Thyroid gland (tissue), 4 donors: ENCODE data around the gene TELO2. TPM values are rescaled to one million over a fixed set of nuclear protein-coding genes. Genes with fewer than 3 reads are reported as not detected.

Experiments
- DNase-seq, 2 donors: peaks; one replicate each; pipeline ENCODE4 v3.0.0-alpha.2; 2019
- H3K27ac ChIP-seq, 3 donors: fragments of 200-600 bp; sonication (generic); 1 replicate in 2 of 3; 2 replicates in 1 of 3; pipeline ENCODE4 v1.5.1; 2016 to 2019; ENCODE audit warnings: mild to moderate bottlenecking in 1 of 3, moderate library complexity in 1 of 3
- H3K27me3 ChIP-seq: fragments of 200-600 bp; sonication (generic); one replicate; pipeline ENCODE4 v1.5.1; 2019
- H3K36me3 ChIP-seq, 2 donors: fragments of 200-600 bp; sonication (generic); one replicate each; pipeline ENCODE4 v1.5.1; 2016 to 2019
- H3K4me1 ChIP-seq, 2 donors: fragments of 200-600 bp; sonication (generic); one replicate each; pipeline ENCODE4 v1.5.1; 2017 to 2019
- H3K4me3 ChIP-seq, 3 donors: fragments of 200-600 bp; sonication (generic); replicated peaks in 1 of 3; 1 replicate in 2 of 3; 2 replicates in 1 of 3; pipeline ENCODE4 v1.5.1; 2016; ENCODE audit warnings: mild to moderate bottlenecking in 1 of 3
- H3K9me3 ChIP-seq: fragments of 200-600 bp; sonication (generic); one replicate; pipeline ENCODE4 v1.5.1; 2017
- CTCF ChIP-seq, 6 experiments: fragments of 200-600 bp in 3 of 6; fragments of 450-650 bp in 3 of 6; sonication (generic) in 3 of 6; IDR thresholded peaks; one replicate each; pipeline ENCODE4 v1.5.1; 2016 to 2019; ENCODE audit warnings: antibody characterized with exemption in 6 of 6, mild to moderate bottlenecking in 2 of 6, inconsistent platforms in 1 of 6, moderate library complexity in 1 of 6
- POLR2A ChIP-seq, 2 donors: fragments of 450-650 bp; IDR thresholded peaks; one replicate each; pipeline ENCODE4 v1.6.1; 2017; ENCODE audit warnings: antibody characterized with exemption in 2 of 2, mild to moderate bottlenecking in 2 of 2, moderate library complexity in 1 of 2
- WGBS, 2 donors: methylation state at CpG; one replicate each; pipeline ENCODE4 v1.1.5; 2017; 5-methylcytosine and 5-hydroxymethylcytosine counted together
- intact Hi-C: fragments of 100-400 bp; cut with DNase I; formaldehyde crosslinking; loops from one replicate; pipeline ENCODE4 v1.15.1; 2023
- total RNA-seq, 4 donors: library from RNA; depleted of rRNA; stranded (reverse); fragments of >200 nt; gene quantifications; one replicate each; pipeline ENCODE4 v1.2.3, GENCODE V29; 2016

TELO2 gene
- total RNA-seq, 4 donors from 2014 or later, result 12.5 to 19.4 (median 12.8) TPM

- DNase-seq, result no peak
- Histone ChIP-seq H3K4me1 (peaks cover 3 to 31% of the 10 kb centered on the region in 2 donors), H3K4me3 (no peak overlapping the region), H3K36me3 (peaks cover 46 to 54% of the 10 kb centered on the region in 2 donors), H3K27me3 (no peaks in the 10 kb centered on the region), H3K9me3 (no peaks in the 10 kb centered on the region), H3K27ac (no peak overlapping the region)
- no peak for TF ChIP-seq POLR2A (IDR thresholded peaks at IDR 0.05)
- no peak for TF ChIP-seq CTCF (IDR thresholded peaks at IDR 0.05)
- intact Hi-C loops, result no loop called here
- 81 to 82% methylated on average over 18 to 21 of the region's 22 CpGs for WGBS, 2 donors
Measured at GRCh38 chr16:1538804-1539520, 45.8 kb downstream of the TELO2 start.

GRCh38 chr16:1539720-1540555 is 46.8 kb downstream of the TELO2 start:
- Histone ChIP-seq H3K36me3 (peaks cover 45 to 48% of the 10 kb centered on the region in 2 donors), H3K4me3 (no peak overlapping the region), H3K9me3 (no peaks in the 10 kb centered on the region), H3K4me1 (peaks cover 3 to 36% of the 10 kb centered on the region in 2 donors), H3K27ac (peak overlapping the region in 1 of 3 donors; percentile 36), H3K27me3 (no peaks in the 10 kb centered on the region)
- no peak for DNase-seq
- no peak for TF ChIP-seq POLR2A (IDR thresholded peaks at IDR 0.05)
- no peak for TF ChIP-seq CTCF (IDR thresholded peaks at IDR 0.05)
- intact Hi-C loops, result no loop called here
- WGBS, 2 donors, result 85 to 92% methylated on average over 33 to 34 of the region's 35 CpGs

GRCh38 chr16:1540556-1540855 is 47.3 kb downstream of the TELO2 start:
- Histone ChIP-seq H3K27ac (no peak overlapping the region), H3K9me3 (no peaks in the 10 kb centered on the region), H3K27me3 (no peaks in the 10 kb centered on the region), H3K4me1 (peaks cover 3 to 36% of the 10 kb centered on the region in 2 donors), H3K4me3 (no peak overlapping the region), H3K36me3 (peaks cover 43 to 48% of the 10 kb centered on the region in 2 donors)
- intact Hi-C loops, result no loop called here
- DNase-seq, result no peak
- 93 to 96% methylated on average over 8 of the region's 8 CpGs for WGBS, 2 donors
- TF ChIP-seq CTCF (IDR thresholded peaks at IDR 0.05) (no peak), POLR2A (IDR thresholded peaks at IDR 0.05) (no peak)

GRCh38 chr16:1541293-1542165 is 48.4 kb downstream of the TELO2 start:
- H3K4me1 ChIP-seq, result peaks cover 3 to 43% of the 10 kb centered on the region in 2 donors
- H3K36me3 ChIP-seq, result peaks cover 35 to 40% of the 10 kb centered on the region in 2 donors
- H3K9me3 ChIP-seq, result no peaks in the 10 kb centered on the region
- no peak overlapping the region for H3K4me3 ChIP-seq
- peak overlapping the region in 2 of 3 donors; percentile 3 to 56 for H3K27ac ChIP-seq
- DNase-seq, result no peak
- TF ChIP-seq POLR2A (IDR thresholded peaks at IDR 0.05) (no peak), CTCF (IDR thresholded peaks at IDR 0.05) (no peak)
- 85 to 93% methylated on average over 25 to 27 of the region's 41 CpGs for WGBS, 2 donors
- H3K27me3 ChIP-seq, result no peaks in the 10 kb centered on the region
- intact Hi-C loops, result no loop called here
